ENCODE data around the gene IQGAP3. TPM values are rescaled to one million over a fixed set of nuclear protein-coding genes. Genes with fewer than 3 reads are reported as not detected.

IQGAP3 gene
- total and polyA plus RNA-seq, 7 donors = 0.55 to 11.2 (median 0.76) TPM; not detected in 1

DNA sequence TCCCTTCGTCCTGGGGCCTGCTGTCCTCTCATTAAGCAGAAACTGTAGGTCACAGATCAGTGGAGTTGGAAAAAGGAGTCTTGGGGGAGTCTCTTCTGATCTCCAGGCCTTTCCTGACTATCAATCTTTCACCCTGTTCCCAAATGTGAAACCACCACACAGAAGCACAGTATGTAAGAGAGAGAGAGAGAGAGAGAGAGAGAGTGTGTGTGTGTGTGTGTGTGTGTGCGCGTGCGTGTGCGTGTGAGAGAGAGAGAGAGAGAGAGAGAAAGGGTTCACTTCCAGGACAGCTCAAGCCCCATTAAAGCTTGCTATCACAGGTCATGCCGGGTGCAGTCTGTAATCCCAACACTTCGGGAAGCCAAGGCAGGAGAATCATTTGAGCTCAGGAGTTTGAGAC, 5.7 kb upstream of the IQGAP3 start:
- intact Hi-C loops (cut with DNase I) = no loop called here
- no peaks in the 10 kb centered on the region for H3K36me3 ChIP-seq
- 50 to 61% methylated on average over 7 of the region's 7 CpGs for WGBS, 2 donors
- H3K4me1 ChIP-seq = no peaks in the 10 kb centered on the region
- peak; percentile 10 for DNase-seq
- TF ChIP-seq EP300 (IDR thresholded peaks at IDR 0.05) (no peak), POLR2AphosphoS5 (IDR thresholded peaks at IDR 0.05) (no peak), POLR2A (IDR thresholded peaks at IDR 0.05) (no peak)
- TF ChIP-seq, protein P1, sequence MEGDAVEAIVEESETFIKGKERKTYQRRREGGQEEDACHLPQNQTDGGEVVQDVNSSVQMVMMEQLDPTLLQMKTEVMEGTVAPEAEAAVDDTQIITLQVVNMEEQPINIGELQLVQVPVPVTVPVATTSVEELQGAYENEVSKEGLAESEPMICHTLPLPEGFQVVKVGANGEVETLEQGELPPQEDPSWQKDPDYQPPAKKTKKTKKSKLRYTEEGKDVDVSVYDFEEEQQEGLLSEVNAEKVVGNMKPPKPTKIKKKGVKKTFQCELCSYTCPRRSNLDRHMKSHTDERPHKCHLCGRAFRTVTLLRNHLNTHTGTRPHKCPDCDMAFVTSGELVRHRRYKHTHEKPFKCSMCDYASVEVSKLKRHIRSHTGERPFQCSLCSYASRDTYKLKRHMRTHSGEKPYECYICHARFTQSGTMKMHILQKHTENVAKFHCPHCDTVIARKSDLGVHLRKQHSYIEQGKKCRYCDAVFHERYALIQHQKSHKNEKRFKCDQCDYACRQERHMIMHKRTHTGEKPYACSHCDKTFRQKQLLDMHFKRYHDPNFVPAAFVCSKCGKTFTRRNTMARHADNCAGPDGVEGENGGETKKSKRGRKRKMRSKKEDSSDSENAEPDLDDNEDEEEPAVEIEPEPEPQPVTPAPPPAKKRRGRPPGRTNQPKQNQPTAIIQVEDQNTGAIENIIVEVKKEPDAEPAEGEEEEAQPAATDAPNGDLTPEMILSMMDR (IDR thresholded peaks at IDR 0.05) = no peak
- H3K27me3 ChIP-seq = no peaks in the 10 kb centered on the region
- no peak overlapping the region for H3K27ac ChIP-seq
- no peaks in the 10 kb centered on the region for H3K9me3 ChIP-seq
- no peak overlapping the region for H3K4me3 ChIP-seq

DNA sequence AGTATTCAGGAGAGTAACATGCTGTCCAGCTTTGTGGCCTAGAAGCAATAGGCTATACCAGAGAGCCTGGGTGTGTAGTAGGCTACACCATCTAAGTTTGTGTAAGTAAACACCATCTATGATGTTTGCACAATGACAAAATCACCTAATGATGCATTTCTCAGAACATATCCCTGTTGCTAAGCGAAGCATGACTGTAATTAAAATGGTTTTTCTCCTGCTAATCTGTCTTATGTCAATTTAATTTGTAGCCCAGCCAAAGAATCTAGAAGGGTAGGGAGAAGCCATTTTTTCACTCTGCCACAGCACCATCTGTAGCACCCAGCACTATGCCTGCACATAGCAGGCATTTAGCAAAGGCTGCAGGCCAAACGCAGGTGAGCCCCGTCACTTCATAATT, 5.2 kb upstream of the IQGAP3 start:
- 52 to 80% methylated on average over 3 of the region's 3 CpGs for WGBS, 2 donors
- DNase-seq = peak; percentile 2
- Histone ChIP-seq H3K27me3 (no peaks in the 10 kb centered on the region), H3K27ac (no peak overlapping the region), H3K4me3 (no peak overlapping the region), H3K36me3 (no peaks in the 10 kb centered on the region), H3K9me3 (no peaks in the 10 kb centered on the region), H3K4me1 (peaks cover 0 to 2% (median under 1%) of the 10 kb centered on the region in 4 donors)
- intact Hi-C loops (cut with DNase I) = no loop called here
- TF ChIP-seq POLR2A (IDR thresholded peaks at IDR 0.05) = no peak
- TF ChIP-seq, protein P1 (IDR thresholded peaks at IDR 0.05) = no peak
- TF ChIP-seq EP300 (IDR thresholded peaks at IDR 0.05) = no peak
- no peak for TF ChIP-seq POLR2AphosphoS5 (IDR thresholded peaks at IDR 0.05)

DNA sequence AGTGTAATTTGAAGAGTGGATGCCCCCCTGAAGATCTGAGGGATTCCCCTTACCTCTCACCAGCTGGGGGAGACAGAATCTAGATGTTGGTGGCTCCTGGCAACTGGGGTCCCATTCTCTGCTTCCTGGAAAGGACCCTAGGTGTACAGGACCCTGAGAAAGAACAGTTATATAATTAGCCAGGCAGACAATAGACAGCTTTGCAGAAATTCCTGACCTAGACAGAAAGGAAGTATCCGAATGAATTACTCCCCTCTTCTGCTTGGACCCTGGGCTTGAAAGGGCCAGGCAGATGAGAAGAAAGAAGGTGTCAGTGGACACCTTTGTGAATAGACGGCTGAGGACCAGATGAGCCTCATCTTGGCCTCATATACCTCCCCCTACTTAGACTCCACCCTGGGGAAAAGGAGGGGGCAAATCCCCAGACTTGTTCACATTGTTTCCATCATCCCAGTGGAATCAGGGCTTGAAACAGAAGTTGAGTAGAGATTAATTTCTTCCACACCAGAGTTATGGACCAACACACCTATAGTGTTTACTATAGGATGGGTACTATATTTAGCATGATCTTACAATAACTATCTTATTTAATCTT, 1.8 kb upstream of the IQGAP3 start:
- Histone ChIP-seq H3K4me3 (no peak overlapping the region), H3K36me3 (no peaks in the 10 kb centered on the region), H3K27me3 (peaks cover 0 to 6% (median 4%) of the 10 kb centered on the region in 3 donors), H3K9me3 (no peaks in the 10 kb centered on the region), H3K4me1 (peaks cover 0 to 14% (median 9%) of the 10 kb centered on the region in 4 donors), H3K27ac (no peak overlapping the region)
- WGBS, 2 donors = 63 to 70% methylated on average over 2 of the region's 2 CpGs
- TF ChIP-seq POLR2AphosphoS5 (IDR thresholded peaks at IDR 0.05) = no peak
- intact Hi-C loops (cut with DNase I) = no loop called here
- DNase-seq = peak; percentile 22

DNA sequence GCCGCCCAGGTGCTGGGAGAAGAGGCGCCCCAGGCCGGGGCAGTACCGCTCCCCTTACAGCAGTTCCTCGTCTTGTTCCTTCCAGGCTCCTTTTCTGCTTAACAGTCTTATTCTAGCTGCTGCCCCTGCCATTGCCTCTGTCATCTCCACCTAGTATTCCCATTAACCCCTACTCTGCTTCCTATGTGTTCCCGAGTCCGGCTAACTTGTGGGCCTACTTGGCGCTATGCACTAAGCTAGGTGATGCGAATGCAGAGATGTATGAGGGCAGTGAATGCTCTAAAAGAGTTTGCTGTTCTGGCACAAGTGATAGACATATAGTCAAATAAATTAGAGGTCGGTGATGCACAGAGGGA, 276 bp upstream of the IQGAP3 start:
- H3K36me3 ChIP-seq = no peaks in the 10 kb centered on the region
- peaks cover 0 to 6% (median 4%) of the 10 kb centered on the region in 3 donors for H3K27me3 ChIP-seq
- peak overlapping the region in 3 of 4 donors; percentile 37 to 44 (median 43) for H3K4me3 ChIP-seq
- peaks cover 0 to 14% (median 9%) of the 10 kb centered on the region in 4 donors for H3K4me1 ChIP-seq
- no peaks in the 10 kb centered on the region for H3K9me3 ChIP-seq
- intact Hi-C loops (cut with DNase I) = no loop called here
- 37 to 40% methylated on average over 10 of the region's 10 CpGs for WGBS, 2 donors
- no peak for TF ChIP-seq POLR2A (IDR thresholded peaks at IDR 0.05)
- no peak overlapping the region for H3K27ac ChIP-seq
- no peak for DNase-seq

DNA sequence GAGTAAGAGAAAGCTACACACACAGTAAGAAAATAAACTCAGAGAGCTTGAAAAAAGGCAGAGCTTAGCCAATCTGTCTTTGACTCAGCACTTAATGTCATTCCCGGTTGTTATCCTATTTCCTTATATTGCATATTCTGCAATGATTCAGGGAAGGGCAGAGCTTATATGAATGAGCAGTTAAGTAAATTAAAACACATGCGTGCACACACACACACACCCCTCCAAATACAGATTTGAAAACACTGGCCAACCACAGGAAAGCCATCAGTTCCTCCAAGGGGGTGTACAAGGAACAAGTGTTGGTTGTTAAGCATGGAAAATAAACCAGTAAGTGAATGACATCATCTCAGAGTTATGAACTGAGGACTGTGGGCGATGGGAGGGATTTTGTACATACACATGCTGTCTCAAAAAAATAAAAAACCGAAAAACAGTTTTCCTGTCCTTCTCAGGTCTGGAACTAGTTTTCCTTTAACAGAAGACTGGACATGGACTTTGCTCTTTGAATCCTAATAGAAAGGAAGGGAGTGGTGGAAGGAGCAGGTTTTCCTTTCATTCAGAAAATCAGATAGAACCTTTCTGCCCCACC, 1.0 kb downstream of the IQGAP3 start:
- 6 to 26% methylated on average over 4 of the region's 4 CpGs for WGBS, 2 donors
- intact Hi-C loops (cut with DNase I) = no loop called here
- peaks cover 0 to 6% (median 4%) of the 10 kb centered on the region in 3 donors for H3K27me3 ChIP-seq
- peaks cover 0 to 14% (median 9%) of the 10 kb centered on the region in 4 donors for H3K4me1 ChIP-seq
- DNase-seq = peak; percentile 8
- TF ChIP-seq, protein P1 (IDR thresholded peaks at IDR 0.05) = no peak
- no peak for TF ChIP-seq POLR2AphosphoS5 (IDR thresholded peaks at IDR 0.05)
- TF ChIP-seq POLR2A (IDR thresholded peaks at IDR 0.05) = no peak
- no peak for TF ChIP-seq EP300 (IDR thresholded peaks at IDR 0.05)
- no peaks in the 10 kb centered on the region for H3K9me3 ChIP-seq
- H3K4me3 ChIP-seq = no peak overlapping the region
- no peaks in the 10 kb centered on the region for H3K36me3 ChIP-seq
- H3K27ac ChIP-seq = no peak overlapping the region

All from sigmoid colon (tissue), 7 donors.